HG03558 (cell line): ENCODE data around the gene KNCN.

ENCODE experiments used
- ATAC-seq: cut with Tn5 transposase; IDR thresholded peaks from one replicate; pipeline ENCODE4 v1.9.1; 2021; ENCODE audit warnings: moderate number of reproducible peaks; ENCODE audit not compliant: unreplicated experiment; ENCODE audit errors: extremely low read depth

KNCN gene

DNA sequence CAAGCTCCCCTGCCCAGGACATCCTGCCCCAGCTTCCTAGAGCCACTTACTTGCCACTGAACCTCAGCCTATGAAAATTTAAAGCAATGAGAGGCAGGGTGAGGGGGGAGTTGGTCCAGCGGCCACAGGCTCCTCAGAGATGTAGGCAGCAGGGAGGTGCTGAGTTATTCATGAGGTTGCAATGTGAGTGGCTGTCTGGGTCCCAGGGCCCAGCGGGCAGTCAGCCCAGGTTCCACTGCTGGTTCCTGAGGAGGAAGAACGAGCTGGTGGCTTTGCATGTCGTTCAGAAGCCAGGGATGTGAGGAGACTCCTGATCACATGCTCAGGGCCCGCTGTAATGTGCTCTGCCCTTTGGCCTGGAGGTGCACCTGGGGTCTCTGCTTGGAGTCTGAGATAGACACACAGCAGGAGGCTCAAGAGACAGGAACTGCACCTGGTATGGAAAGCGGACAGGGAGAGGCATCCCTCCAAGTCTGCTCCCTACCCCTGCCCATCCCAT, at the start of gene KNCN:
KNCN (minus strand) TSS at position 51 of the 499 bp plus-strand sequence. CDS start 432 bp downstream, outside the sequence.
- ATAC-seq: no peak

DNA sequence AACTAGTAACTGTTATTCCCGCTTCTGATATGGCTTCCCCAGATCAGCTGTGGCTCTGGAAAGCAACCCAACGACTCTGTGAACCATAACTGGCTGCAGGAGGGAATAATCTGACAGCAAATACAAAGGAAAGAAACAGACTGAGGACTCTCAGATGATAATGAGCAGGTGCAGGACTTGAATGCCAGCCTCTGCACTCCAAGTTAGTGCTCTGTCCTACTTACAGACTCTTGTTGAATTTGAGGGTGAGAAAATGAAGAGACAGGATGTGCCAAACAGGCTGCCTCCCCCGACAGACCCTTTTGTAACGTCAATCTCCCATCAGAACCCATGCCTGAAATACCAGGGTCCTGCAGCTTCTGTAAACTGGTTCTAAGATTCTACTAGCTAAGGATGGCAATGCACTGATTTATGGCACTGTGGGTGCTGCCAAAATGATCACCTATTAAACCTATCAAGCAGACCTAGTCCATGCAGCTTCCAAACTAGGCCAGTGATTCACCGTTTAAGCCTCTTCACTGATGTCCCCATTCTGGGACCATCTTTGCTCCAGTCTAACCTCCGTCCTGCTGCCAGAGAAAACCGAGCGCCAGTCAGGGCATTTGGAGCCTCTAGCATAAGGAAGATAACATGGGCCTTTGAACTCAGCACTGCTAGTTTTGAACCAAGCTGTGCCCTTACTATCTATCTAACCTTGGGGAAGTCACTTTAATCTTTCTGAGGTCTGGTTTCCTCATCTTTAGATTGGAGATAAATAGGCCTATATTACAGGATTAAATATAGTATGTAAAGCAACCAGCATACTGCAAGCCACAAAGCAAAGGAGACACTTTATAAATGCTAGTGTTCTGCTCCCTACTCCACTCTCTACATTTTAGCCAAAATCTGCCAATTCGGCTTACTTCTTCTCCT, 47.9 kb upstream of the KNCN start:
- ATAC-seq: no peak

DNA sequence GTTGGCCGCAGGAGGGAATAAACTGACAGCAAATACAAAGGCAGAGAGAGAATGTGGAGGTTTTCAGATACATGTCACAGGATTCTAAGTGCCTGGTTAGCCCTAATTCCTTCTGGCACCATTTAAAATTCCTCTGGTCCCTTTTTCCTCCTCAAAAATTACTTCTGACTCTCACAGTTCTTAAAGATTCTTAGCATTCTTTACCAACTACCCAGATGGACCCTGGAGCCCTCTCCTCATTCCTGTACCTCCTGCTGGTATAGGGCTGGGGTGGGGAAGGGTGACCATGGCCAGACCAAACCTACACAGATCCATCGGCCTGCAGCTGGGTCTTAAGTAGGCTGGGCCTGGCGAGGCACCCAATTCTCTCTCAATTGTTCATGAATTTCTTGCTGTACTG, 45.4 kb upstream of the KNCN start:
- ATAC-seq: no peak

DNA sequence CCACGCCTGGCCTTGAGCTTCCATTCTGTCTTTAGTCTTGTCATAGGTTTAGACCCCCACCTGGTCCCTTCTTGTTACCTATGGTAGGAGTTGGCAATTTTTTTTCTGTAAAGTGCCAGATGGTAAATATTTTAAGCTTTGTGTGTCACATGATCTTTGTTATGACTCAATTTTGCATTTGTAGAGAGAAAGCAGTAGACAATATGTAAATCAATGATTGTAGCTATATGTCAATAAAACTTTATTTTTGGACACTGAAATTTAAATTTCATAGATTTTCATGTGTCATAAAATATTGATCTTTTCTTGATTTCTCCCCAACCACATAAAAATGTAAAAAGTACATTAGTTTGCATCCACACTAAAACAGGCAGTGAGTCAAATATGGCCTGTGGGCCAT, 44.6 kb upstream of the KNCN start:
- no peak for ATAC-seq

DNA sequence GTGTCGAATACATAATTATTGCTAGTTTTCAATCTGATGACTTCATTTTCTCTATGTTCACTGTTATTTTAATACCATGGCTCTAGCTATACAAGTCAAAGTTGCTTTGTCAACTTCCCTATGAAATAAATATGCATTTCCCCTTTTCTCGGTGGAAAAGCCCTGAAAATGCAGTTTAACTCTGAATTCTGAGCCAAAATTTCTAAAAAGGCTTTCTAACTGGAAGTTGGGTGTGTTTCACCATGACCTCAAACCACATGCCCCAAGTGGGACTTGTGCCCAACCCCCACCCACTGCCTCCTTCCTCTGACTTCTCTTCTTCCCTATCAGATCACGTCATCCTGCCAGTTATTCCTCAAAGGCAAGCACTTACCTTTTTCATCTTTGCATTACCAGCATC, 43.7 kb upstream of the KNCN start:
- no peak for ATAC-seq

DNA sequence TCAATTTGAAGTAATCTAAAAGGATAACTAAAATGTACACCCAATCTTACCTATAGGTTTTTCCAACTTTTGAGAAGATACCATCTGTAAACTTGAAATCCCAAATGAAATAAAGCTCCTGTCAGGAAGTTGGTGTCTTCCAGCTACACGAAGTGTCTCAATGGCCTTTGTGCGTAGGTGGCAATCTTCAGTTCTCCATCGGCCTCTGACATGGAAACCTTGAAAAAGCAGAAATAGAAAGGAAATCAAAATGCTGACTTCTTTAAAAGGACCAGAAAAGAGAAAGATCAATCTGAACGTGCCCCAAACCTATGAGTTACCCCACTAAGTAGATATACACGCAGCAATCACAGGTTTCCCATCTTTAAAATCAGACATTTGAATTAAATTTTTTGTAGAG, 42.6 kb upstream of the KNCN start:
- no peak for ATAC-seq

DNA sequence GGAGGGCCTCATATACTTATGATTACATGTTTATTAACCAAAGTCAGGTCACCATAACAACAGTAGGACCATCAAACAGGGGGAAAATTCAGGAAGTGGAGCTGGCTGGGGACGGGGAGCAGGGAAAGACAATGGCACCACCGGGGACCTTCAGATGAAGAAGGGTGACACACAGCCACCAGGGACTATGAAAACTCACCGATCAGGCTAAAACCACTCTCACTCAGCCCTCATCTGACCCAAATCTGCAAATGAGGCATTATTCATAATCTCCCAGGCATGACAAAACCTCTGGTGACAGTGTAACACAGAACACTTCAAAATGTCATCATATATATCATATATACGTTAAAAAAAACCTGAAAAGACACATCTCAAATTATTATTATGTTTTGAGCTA, 41.4 kb upstream of the KNCN start:
- ATAC-seq: no peak

DNA sequence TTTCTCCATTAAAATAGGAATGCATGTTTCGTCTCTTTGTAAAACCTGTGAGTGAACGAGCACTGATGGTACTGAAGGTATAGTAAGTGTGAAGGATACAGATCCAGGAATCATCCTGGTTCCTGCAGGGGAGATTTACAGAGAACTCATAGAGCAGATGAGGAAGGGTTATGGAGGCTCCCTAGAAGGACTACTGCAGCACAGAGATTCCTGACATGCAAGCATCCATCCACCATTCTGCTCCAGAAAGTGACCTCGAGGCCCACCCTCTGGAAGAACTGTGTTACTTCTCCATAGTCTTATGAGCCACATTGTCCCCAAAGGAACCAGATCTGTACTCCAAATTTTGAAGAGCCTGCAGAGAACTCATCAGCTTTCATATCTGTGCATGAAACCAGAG, 38.1 kb upstream of the KNCN start:
- ATAC-seq: no peak

DNA sequence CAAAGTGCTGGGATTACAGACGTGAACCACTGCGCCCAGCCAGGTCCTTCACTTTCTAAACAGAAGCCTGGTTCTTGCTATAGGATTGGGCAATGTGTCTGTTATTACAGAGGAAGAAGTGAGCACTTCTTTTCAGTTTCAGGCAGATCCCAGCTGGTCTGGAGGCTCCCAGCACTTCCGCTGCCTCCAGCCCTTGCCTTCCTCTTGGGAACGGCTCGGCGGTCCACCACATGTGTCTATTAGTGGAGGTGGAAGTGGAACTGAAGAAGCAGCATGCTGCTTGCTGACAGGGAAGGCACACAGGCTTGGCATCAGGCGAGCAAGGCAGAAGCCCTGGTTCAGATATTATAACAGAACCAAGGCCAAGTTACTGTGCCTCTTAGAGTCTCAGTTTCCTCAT, 35.6 kb upstream of the KNCN start:
- ATAC-seq: no peak

DNA sequence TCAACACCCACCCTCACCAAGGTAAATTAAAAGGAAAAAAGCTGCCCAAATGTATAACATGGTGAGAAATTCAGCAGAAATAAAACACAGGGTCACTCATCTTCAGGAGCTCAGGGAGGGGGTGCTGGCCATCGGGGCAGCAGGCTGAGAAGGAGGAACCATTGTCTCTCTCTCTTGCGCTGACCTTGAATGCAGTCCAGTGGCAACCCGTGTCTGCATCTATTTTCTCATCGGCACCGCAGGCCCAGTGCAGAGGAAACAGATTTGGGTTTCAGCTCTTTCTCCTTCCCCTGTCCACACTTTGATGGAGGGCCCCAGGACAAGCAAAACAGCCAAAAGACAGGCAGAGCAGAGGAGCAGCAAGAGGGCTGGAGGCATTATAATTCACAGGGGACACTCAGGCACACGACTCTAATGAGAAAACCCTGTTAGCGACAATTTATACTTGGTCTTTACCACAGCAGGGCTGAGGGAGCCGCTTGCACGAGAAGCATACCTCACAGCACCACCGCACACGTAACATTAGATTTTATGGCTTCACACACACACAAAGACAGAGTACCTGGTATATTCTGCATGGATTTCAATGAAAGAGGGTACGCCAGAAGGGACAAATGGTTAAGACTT, 34.0 kb upstream of the KNCN start:
- no peak for ATAC-seq

DNA sequence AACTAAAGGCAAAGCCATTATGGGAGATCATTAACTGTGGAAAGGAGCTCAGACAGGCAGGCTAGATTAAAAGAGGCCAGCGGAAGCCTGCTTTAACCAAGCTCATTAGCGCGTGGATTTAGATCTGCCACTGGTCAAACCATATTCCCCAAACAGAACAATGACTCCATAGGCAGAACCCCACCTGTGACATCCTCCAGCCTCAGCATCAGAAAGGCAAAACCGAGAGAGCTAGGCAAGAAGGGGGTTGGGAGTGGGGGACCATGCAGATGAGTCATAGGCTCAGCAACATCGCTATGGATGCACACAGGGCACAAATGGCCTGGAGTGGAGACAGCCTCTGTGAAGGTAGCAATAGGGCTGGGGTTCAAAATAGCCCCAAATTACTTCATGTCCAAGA, 32.0 kb upstream of the KNCN start:
- no peak for ATAC-seq

DNA sequence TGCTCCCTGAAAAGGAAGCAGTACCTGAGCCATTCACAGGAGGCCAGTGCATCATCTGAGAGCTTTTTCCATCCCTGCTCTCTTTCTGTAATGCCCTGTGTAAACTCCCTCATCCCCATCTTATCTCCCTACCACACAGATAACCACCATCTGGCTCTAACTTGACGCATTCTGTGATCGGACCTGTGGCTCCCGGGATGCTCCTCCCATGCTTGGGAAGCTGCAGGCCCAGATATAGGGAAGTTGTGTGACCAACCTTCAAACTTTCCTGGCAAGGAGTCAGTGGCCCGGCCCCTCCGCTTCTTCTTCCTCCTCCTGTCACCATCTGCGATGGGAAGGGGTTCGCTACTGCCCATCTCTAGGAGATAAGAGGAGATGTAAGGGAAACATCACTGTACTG, 31.5 kb upstream of the KNCN start:
- ATAC-seq: no peak

DNA sequence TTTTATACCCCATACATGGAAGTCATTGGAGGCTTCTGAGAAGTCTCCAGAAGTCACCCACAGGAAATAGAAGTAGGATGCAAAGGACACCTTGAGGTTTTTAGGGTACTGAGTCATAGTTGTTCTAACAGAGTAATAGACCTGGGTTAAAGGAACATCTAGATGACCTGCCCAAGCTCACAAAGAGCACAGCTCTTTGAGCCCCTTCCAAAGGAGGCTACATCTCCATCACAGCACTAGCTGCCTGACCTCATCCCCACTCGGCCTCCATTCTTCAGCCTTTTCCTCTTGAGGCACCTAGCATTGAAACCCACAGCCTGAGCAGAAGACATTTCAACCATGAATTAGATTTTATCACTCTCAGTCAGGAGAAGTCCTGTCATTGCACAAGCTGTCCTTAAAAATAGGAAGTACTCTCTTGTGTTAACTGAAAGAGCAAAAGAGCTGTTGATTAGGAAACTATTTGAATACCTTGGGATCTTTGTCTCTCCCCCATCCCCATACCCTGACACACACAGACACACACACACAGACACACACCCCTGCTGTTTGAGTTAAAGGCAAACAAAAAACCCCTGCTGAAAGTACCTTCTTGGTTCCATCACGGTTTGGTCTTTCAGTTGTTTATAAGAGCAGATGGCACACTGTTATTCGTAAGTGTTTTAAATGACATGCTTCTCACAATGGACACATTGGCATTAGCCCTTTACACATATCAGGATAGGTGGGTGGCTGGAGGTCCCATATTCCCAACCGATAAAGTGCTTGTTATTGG, 30.4 kb upstream of the KNCN start:
- no peak for ATAC-seq

DNA sequence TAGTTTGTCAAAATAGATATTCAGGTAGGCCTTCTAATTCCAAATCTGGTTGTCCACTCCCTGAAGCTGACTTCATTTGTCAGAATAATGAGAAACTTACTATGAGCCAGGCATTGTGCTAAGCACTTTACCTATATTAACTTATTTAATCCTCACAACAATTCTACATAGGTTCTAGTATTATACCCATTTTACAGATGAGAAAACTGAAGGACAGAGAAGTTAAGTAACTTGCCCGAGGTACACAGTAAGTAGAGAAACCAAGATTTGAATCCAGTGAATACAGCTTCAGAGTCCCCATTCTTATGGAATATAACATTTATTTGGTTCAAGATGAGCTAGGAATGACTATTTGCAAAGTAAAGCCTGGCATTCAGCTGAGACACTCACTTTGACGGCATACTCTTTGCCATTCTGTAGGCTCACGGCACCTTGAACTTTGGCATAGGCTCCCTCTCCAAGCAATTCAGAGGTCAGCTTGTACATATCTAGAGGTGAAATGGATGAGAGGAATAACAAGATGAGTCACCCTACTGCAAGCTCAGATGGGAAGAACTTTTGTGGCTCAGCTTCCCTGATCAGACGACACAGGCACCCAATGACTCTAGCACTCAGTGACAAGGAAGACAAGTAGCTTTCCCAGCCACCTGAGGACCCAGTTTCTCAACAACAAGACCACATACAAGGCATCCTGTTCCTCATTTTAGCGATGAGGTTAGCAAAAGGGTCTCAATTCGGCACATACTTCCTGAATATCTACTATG, 28.9 kb upstream of the KNCN start:
- ATAC-seq: no peak

DNA sequence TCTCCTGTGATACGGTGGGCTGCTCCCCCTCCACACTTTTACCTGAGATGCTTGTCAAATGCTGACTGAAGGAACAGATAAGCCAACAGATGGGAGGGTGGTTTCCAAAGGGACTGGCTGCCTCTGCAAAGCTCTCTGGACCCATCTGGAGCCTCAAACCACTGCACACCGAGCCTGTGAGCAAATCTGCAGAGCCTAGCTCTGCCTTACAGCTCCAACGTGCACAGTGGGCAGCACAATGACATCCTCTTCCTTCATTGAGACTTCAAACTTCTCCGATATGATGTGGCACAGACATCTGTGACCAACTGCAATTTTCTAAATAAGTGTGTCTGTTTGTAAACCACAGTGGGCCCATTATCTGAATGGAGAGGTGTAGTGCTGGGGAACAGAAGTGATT, 26.2 kb upstream of the KNCN start:
- ATAC-seq: no peak

DNA sequence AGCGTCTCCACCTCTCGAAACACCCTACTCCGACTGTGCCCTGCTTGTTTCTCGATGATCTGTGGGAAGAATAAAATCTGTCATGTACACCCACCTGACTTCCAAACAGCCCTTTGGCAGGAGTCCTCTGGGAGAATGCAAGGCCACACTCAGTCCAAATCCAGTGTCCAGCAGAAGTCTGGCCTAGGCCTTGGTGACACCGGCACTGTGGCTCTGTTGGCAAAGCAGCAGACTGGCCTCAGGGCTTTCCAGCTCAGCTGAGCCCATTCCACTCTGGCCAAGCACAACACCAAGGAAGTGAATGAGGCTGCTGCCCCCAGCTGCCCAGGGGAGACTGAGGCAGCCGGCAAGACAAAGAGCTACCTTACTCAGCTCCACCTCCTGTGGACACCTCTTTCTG, 25.1 kb upstream of the KNCN start:
- no peak for ATAC-seq

DNA sequence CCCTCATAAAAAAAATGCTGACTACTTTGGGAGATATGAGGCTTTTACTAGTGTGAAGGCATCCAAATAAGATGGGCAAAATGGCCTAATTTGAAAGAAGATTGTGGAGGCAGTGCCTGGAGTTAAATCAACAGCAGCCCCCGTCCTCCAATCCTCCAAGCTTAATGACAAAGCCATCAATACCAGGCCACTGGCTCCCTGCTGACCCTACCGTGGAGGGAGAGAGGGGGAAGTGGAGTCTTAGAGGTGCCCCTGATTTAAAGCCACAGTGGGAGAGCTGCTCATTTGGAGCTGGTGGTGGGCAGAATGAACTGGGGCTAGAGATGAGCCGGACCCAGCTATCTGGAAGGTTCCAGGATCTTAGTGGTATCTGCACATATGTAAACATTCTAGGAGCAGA, 24.3 kb upstream of the KNCN start:
- no peak for ATAC-seq

DNA sequence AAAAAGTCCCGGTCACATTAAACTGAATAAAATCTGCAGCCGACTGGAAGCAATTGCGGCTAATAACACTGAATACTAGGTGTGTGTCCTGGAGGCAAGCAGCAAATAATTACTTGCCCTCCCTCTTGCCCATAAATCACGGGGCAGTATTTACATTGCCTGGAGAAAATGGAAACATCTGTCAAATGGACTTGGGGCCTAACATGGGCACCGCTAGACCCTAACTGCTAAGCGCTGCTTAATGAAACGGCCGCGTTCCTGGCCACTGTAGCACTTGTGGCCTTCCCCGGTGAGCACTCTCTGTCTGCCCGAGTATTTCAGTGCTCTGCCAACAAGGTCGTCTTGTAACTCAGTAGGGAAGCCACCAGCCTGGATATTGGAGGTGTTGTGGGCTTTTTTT, 23.9 kb upstream of the KNCN start:
- ATAC-seq: no peak

DNA sequence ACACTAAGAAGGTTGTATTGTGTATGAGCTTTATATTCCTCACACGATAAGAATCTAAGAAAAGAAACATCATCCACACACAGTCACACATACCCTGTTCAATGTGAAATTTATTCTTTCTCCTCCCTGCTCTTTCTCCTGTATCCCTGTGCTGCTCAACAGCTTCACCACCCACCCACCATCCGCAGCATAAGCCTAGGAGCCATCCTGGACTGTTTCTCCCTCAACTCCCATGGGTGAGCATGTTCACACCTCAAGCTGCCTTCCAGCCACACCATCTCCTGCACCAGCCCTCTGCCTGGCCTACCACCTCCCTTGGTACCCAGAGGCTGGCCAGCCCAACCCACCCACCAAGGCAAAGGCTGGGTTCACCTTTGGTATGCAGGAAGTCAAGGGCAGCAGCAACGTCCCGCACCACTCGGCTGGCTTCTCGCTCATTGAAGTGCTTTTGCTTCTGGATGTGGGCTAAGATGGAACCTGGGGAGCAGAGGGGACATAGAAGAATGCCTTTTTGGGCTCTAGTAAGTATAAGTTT, 20.3 kb upstream of the KNCN start:
- no peak for ATAC-seq
